HG02938 (cell line): ENCODE data around the gene MATCAP1.
A peak's percentile ranks its signal among the peaks of the same experiment; 100 is the strongest.

ENCODE experiments used
- ATAC-seq: cut with Tn5 transposase; IDR thresholded peaks from one replicate; pipeline ENCODE4 v1.9.1; 2021; ENCODE audit warnings: mild to moderate bottlenecking, moderate library complexity; ENCODE audit not compliant: unreplicated experiment

The MATCAP1 gene

DNA sequence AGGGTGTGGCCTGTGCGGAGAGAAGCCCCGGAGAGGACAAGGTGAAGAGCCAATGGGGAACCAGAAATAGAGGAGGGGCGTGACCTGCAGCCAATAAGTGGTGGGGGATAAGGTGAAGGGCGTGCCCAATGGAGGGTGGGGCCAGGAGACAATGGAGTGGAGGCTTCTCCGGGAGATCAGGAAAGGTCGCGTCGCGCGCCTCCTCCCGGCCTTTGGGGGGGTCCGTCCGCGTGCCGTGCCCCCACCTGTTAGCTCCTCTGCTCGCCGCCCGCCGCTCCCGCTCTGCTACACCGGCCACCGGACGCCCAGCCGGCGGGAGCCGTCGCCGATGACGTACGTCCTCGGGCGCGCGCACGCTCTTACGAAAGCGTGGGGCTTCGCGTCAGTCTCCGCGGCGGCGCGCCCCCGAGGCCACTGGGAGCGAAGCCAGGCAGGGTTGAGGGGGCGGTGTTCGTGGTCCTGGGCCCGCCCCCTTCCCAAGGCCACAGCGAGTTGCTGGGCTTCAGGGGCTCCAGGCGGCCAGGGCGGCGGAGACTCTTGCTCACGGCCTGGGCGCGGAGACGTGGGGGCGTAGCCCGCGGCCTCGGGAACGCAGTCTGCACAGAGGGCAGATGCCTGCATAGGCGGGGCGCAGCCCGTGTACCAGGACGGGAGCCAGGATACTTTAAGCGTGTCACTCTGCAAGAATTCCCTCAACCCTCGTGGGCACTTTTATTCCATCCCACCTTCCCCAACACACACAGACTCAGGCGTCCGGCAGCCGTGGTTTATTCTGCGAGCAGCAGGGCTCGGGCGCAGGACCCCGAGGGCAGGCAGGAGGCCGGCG, at the start of gene MATCAP1:
MATCAP1 (minus strand) TSS at position 337 of the 826 bp plus-strand sequence. CDS start 3,353 bp downstream, outside the sequence.
- ATAC-seq, result peak; percentile 90

DNA sequence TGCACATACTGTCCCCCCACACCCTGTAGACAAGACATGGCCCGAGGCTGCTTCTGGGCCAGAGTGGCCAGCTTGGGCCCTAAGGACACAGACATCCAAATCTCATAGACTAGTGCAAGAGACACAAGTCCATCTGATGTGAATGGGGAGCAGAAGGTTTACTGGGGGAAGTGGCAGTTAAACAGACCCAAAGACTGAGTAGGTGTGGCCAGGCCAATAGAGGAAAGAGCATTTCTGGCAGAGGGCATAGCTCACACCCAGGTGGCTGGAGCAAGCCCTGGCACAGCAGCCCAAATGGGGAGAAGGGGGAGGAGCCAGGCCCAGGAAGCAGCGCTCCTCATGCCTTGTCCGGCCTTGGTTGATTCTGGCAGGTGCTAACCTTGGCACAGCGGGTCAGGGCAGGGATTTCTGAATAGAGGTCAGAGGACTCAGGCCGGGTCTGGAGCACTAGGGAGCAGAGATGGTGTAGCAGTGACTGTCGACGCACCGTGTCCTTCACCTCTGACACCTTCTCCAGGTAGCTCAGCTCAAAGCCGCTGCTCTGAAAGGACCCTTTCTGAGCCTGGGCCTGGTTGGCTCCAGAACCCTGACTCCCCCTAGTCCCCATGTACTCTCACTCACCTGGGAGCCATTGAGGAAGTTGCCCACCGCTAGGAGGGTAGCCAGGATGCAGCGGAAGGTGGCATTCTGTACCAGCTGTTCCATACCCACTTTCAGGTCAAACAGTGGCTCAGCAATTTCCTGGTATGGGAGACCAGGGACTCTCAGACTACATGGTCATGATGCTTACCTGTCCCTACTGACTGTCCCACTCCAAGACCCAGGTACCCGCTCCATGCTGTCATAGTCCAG, 47.3 kb upstream of the MATCAP1 start:
- no peak for ATAC-seq

DNA sequence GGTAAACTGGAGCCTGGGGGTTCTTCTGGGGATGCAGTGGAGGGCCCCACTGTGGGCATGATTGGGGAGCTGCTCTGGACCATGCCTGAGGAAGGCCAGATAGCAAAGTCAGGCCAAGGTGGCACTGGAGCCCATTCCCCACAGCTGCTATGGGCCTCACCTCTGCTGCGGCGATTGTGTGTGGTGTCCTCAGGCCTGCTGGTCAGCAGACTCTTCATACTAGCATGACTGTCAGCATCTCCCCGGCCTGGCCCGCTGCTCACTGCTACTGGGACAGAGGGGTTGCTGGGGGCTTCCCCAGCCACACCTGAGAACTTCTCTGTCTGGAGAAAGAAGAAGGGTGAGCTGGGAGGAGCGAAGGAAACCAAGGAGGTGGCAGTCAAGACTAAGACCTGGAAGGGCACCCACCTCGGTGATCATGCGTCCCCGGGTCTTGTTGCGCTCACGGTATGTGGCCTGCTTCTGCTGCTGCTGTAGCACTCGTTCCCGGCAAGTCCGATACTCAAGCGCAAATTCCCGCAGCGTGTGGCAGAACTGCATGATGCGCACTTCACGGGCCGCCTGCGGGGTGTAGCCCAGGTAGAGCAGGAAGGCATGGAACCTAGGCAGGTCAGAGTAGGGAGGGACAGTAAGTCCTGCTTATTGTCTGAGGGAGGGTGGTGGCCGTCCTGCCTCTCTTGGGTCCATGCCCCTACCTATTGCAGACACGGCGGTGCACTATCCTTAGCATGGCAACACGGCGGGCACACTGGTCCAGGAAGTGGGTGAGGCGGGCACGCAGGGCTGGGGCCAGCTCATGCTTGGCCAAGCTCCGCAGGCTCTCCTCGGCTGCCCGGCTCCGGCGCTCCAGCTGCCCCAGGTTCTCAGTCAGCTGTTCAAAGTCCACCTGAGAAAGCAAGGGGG, 46.4 kb upstream of the MATCAP1 start:
- ATAC-seq, result no peak

DNA sequence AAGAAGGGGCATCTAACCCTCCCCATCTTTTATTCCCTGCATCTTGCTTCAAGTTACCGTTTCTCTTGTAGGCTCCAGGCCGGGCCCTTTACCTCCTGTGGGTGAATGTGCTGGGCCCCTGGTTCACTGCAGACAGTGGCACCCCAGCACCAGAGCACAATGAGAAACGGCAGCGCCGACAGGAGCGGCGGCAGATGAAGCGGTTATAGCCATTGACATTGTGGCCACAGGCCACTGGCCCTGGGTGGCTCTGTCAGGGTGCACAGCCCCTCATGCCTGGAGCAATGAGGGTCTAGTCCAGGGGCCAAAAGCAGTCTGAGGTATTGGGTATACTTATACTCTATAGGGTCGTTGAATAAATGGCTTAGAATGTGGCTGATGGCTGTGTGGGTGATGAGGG, 45.1 kb upstream of the MATCAP1 start:
- no peak for ATAC-seq

DNA sequence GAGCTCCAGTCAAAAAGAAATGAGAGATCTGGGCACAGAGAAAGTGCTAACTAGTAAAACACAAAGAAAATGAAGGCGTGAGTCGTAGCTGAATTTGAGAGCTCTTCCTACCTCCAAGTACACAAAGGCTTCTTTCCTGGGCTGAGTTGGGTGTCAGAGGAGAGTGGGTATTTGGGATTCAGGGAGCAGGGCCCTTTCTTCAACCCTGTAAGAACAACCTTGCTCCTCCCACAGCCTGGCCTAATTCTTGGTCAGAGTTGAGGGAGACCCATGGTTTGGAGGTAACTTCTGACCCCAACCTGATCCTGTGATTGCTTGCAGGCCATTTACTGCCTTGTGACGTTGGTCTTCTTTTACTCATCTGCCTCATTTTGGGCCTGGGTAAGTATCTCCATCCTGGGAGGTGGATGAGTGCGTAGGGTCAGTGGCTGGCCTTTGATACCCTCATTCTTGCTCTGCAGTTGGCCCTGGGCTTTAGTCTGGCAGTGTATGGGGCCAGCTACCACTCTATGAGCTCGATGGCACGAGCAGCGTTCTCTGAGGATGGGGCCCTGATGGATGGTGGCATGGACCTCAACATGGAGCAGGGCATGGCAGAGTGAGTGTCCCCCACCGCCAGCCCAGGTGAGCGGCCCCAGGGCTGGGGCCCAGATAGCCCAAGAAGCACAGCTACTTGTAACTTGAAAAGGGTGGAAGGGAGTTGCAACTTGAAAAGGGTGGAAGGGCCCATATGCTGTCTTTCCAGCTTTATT, 44.4 kb upstream of the MATCAP1 start:
- no peak for ATAC-seq

DNA sequence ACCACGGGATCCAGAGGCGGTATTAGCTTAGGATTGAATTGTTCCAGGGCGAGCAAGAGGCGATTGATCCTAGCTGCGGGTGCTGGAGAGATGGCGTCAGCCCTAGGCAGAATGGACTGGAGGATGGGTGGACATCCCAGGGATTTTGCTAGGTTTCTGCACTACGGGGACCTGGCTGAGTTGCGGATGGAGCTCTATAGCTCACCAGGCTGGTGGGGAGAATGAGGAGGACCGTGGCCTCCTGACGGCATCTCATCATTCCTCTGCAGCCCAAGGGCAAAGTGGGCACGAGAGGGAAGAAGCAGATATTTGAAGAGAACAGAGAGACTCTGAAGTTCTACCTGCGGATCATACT, 43.8 kb upstream of the MATCAP1 start:
- no peak for ATAC-seq

DNA sequence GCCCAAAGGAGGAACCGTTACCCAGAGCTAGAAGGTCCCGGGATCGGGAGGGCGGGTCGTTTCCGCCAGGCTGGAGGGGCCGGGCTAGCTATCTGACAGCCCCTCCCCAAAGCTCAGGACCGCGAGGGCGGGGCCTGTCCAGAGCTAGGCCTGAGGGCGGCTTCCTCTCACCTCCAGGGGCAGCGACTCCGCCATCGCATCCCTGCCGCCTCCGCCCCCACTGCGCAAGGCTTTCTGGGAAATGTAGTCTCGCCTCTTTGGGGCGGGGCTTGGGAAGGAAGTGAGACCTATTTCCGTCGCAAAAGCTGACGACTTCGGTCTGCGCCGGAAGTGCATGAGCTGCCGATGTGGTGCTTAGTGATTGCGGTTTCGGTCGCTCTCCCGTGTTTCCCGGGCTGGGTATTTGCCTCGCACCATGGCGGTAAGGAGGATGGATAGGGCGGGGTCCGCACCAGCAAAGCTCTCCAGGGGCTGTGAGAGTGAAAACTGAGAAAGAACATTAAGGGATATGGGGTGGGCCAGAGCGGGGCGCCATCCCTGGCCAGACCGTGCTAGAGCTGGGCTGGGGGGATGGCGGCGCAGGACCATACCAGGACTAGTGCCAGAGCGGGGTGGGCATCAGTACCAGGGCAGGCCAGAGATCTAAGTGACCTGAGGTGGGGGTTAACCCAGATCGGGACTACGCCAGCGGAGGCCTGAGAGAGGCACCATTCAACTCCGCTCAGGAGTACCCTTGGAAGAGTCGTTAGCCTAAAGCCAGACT, 43.2 kb upstream of the MATCAP1 start, which contains the start of gene TMEM208:
TMEM208 (plus strand) TSS at position 327 of the 763 bp plus-strand sequence; CDS start at position 416, 89 bp downstream.
- ATAC-seq, result peak; percentile 87

DNA sequence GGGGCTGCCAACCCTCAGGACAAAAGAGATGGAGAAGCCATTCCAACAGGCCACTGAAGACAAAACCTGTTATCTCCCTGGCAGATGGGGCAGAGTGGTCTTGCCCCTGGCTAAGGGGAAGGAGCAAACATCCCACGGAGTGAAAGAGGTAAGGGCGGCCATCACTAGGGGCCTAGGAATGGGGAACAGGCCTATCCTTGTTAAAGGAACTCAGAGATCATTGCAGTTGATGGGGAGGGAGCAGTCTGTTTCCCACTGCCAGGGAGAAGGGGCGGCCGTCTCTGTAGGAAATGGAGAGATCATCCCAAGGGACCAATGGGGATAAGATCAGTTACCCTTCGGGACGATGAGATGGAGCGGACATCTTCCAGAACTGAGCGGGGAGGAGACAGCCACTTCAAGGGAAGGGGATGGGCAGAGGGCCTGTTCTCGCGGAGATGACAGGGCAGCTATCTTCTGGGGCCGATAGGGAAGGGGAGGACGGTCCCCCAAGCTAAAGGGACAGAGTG, 42.6 kb upstream of the MATCAP1 start:
- ATAC-seq, result no peak

DNA sequence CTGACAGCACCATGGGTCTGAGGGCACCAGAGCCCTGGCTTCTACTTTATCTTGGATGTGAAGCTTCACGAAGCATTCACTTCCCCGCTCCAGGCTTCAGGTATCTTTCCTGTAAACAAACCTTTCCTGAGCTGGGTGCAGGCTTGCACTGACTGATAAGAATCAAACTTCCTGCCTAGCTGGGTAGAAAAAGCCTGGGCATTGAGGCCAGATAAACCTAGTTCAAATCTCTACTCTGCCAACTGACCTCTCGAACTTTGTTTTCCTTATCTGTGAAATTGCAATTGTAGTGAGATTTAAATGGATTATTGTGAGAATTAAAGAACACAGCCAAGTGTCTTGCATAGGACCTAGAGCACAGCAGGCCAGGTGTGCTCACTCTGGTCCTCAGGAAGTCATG, 40.2 kb upstream of the MATCAP1 start:
- ATAC-seq, result no peak

DNA sequence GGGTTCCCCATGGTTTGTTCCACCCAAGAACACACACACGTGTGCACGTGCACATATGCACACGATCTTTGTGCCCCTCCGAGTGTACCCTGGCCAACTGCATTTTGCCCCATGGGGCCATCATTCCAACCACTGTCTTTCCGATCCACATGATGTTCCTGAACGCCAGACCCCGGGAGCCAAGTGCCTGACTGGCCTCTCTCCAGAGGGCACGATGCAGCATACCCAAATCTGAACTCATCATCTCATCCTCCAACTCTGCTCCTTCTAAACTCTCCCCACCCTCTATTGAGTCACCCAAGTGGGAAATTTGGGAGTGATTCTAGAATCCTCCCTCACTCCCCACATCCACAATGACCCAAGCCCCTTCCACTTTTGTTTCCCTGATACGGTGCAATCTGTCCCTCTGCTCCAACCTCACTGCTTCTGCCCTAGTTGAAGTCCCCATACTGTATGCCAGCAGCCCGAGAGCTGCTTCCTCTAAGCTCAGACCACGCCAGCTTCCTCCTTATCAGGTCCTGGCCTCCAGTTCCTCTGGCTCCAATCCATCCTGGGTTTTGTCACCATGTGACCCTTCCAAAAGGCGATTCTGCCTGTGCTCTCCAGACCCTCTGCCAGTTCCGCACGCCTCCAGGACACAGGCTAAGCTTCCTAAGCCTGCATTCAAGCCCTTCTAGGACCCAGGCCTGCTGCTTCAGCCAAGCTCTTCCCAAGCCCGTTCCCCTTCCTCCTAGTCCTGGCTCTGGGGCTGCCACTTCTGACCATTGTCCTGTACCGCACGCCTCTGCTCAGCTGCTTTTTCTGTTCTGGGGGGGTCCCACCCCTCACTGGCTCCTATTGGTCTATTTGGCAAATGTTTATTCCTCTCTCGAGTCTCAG, 33.1 kb upstream of the MATCAP1 start:
- ATAC-seq, result no peak

DNA sequence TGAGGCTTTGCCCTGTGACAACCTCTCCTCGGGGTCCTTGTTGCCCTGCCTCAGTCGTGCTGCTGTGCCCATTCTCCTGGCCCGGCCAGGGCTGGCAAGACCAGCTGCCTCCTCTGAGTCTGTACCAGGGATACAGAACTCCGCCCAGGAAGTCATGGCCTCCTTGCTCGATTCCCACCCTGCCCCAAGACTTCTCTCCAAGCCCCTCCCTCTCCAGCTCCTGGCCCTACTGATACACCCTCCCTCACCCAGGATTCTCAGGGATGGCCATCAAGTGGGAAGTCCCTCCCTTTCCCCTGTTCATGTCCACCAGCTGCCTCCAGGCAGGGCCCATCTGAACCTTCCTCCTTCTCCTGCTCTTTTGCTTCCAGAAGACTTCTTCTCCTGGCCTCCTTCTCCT, 31.9 kb upstream of the MATCAP1 start:
- ATAC-seq, result no peak

DNA sequence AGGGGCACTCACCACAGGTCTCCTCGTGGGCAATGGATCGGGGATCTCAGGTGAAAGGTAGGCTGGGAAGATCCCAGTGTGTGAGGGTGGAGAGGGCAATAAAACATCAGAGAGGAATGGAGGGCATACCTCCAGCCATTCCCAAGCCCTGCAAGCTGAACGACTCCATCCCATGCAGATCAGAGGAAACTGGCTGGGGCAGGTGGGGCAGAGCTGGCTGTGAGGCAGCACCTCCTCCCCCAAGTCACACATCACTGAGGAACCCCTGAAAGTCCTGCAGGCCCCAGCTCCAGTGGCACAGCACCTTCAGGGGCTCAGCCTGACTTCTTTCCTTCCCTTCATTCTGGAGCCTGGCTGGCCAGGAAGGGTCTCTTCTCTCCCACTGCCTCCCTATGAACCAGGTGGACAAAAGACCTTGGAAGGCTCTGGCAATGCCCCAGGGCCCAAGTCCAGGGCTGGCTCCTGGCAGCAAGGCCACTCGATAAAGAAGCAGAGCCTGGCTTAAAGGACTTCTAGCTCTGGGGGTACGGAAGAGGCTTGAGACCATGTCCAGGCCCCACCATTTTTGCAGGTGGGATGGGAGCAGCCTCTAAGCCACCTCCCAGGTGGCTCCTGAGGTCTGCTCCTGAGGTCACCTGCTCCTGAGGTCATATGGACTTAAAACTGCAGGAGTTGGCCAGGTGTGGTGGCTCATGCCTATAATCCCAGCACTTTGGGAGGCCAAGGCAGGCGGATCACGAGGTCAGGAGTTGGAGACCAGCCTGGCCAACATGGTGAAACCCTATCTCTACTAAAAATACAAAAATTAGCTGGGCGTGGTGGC, 29.6 kb upstream of the MATCAP1 start:
- no peak for ATAC-seq

DNA sequence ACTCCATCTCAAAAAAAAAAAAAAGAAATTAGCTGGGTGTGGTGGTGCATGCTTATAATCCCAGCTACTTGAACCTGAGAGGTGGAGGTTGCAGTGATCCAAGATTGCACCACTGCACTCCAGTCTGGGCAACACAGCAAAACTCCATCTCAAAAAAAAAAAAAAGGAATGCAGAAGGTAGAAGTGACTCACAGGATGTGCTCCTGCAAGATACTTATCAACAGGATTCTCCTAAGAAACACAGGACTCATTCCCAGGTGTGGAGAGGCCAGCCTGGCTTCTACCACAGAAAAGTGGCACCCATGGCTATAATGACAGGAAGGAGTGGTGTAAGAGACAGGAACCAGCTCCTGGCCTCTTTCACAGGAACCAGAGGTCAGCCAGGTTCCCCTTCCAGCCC, 29.0 kb upstream of the MATCAP1 start:
- ATAC-seq, result no peak

DNA sequence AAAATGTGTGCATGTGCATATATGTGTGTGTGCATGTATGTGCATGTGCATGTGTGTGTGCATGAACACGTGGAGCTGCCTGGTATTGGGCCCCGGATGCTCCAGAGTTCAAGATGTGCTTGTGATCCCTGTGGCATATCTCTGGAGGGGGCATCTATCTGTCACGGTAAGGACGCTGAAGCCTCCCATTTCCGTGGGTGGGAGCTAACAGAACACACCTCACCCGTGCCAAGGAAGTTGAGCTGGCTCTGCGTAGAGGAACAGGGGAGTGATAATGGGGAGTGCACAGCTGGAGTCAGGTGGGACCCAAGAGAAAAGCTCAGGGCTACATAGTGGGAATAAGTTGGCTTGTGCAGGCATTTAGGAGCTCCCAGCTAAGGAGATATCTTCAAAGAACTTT, 27.9 kb upstream of the MATCAP1 start:
- no peak for ATAC-seq

DNA sequence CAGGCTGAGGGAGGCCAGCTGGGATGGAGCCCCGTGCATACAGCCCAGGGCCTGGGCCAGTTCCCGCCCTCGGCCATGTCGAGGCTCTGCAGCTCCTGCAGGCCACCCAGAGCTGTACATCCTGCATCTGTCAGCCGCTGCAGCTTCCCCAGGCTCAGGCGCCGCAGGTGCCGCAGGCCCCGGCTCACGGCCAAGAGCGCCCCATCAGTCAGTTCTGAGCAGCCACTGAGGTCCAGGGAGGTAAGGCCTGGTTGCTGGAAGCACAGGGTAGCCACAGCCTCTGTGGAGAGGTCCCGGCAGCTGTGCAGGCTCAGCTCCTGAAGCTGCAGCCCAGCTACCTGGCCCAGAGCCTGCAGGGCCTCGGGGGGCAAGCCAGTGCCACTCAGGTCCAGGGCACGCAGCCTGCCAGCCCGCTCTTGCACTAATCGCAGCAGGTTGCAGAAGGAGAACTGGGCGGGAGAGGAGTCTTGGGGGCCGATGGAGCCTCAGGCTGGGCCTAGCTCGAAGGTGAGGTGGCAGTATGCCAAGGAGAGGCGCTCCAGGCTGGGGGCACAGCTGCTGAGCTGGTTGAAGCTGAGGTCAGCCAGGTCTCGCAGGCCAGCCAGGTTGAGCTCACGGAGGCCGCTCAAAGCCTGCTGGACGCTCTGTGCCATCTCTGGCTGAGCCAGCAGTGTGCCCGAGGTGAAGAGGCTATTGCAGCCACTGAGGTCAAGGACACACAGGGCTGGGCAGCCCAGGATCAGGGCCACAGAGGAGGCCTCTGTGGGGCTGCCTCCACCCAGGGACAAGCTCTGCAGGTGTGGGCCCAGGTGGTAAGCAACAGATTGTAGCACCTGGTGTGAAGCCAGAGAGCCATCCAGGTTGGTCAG, 26.5 kb upstream of the MATCAP1 start:
- no peak for ATAC-seq

DNA sequence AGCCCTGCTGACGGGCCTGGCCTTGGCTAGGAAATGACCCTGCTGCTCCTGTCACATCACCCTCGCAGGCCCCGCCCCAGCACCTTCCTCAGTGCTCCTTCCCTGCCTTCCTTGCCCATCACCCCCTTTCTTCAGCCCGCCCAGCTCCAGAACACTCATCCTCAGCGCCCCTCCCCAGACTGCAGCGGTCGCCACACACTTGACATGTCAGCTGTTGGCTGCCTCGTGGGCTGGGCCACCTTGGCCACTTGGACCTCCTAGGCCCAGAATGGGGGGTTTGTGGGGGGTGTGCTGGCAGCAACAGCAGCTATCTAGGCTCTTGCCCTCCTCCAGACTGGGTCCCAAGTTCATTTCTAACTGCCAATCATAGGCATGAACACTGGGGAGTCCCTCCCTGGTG, 25.8 kb upstream of the MATCAP1 start:
- ATAC-seq, result no peak
